PFSK-1 (cell line): ENCODE data around the gene LSM14B.

Experiments used
- POLR2AphosphoS5 ChIP-seq: IDR thresholded peaks from 2 replicates; pipeline ENCODE4 v1.6.1; 2012; ENCODE audit warnings: low read depth, mild to moderate bottlenecking, control low read depth, low read length, moderate library complexity
- SIN3A ChIP-seq: IDR thresholded peaks from 2 replicates; pipeline ENCODE4 v1.6.1; 2012; ENCODE audit warnings: mild to moderate bottlenecking, low read length, moderate library complexity, borderline replicate concordance; ENCODE audit not compliant: insufficient read depth
- TAF1 ChIP-seq: IDR thresholded peaks from 2 replicates; pipeline ENCODE4 v1.6.1; 2012; ENCODE audit warnings: low read length, control low read depth, borderline replicate concordance; ENCODE audit not compliant: insufficient read depth

DNA sequence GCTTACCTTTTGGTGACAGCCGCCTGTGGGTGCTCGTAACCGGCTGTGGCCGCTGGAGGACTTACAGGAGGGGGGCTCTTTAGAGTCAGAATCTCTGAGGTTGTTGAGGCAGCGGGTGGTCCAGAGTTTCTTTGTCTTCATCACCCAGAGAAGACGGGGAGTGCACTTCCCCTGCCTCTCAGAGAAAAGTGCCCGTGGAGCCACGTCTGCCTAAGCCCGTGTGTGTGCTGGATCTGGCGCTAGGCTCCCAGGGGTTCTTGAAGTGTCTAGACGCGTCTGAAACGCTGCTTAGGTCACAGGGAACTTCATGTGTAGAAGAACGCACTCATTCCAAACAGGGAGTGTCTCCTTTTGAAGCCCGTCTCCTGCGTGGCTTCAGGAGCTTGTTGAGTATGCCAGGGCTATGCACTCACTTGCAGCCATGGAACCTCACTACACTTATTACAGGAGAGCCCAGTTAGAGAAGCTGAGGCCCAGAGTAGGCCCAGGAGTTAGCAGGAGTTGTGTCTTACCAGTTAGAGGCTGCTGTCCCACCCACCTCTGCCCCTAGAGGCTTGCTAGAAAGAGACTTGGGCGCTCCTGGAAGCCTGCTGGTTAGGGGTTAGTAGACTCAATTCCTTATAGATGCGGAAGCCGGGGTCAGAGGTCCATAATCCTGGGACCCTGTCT lies 1.3 kb downstream of the LSM14B start:
- TF ChIP-seq TAF1 = no peak
- TF ChIP-seq SIN3A = no peak
- TF ChIP-seq POLR2AphosphoS5 = no peak
